Transverse colon (tissue), 4 donors: ENCODE results near the gene SYNJ2. TPM values are rescaled to one million over a fixed set of nuclear protein-coding genes. Genes with fewer than 3 reads are reported as not detected.

ENCODE experiments used
- DNase-seq: peaks from one replicate; pipeline ENCODE4 v3.0.0-alpha.2; 2019
- H3K27ac ChIP-seq, 4 donors: fragments of 200-600 bp; sonication (generic); 2 replicates each; pipeline ENCODE4 v1.5.1; 2016 to 2018; ENCODE audit warnings: inconsistent platforms in 4 of 4
- H3K27me3 ChIP-seq: fragments of 200-600 bp; sonication (generic); 2 replicates; pipeline ENCODE4 v1.5.1; 2017; ENCODE audit warnings: inconsistent platforms
- H3K36me3 ChIP-seq, 4 donors: fragments of 200-600 bp; sonication (generic); 2 replicates each; pipeline ENCODE4 v1.5.1; 2017 to 2019; ENCODE audit warnings: inconsistent platforms in 4 of 4
- H3K4me1 ChIP-seq, 4 donors: fragments of 200-600 bp; sonication (generic); 2 replicates each; pipeline ENCODE4 v1.5.1; 2017 to 2020; ENCODE audit warnings: inconsistent platforms in 4 of 4
- H3K4me3 ChIP-seq, 4 donors: fragments of 200-600 bp; sonication (generic); 1 replicate in 1 of 4; 2 replicates in 3 of 4; pipeline versions ENCODE4 v1.5.1 to v1.6.1; 2017 to 2019; ENCODE audit warnings: inconsistent platforms in 4 of 4
- H3K9me3 ChIP-seq, 2 donors: fragments of 200-600 bp; sonication (generic); 2 replicates each; pipeline ENCODE4 v1.5.1; 2017 to 2019; ENCODE audit warnings: inconsistent platforms in 2 of 2
- EP300 ChIP-seq: sonication (generic); formaldehyde crosslinking; IDR thresholded peaks from one replicate; pipeline ENCODE4 v1.6.1; 2017; ENCODE audit warnings: antibody characterized with exemption, low read depth
- POLR2A ChIP-seq: fragments of 450-650 bp; IDR thresholded peaks from one replicate; pipeline ENCODE4 v1.6.1; 2016; ENCODE audit warnings: antibody characterized with exemption, mild to moderate bottlenecking, moderate library complexity
- POLR2AphosphoS5 ChIP-seq, 3 donors: sonication (generic); formaldehyde crosslinking; IDR thresholded peaks; one replicate each; pipeline ENCODE4 v1.6.1; 2016; ENCODE audit warnings: antibody characterized with exemption in 3 of 3
- WGBS, 2 donors: methylation state at CpG; one replicate each; pipeline ENCODE4 v1.1.5; 2018; ENCODE audit warnings: low coverage in 1 of 2; 5-methylcytosine and 5-hydroxymethylcytosine counted together
- in situ Hi-C, 4 donors: fragments of 200-750 bp; cut with MboI; loops; one replicate each; pipeline versions ENCODE4 v1.15.0 to v1.15.1; 2017; ENCODE audit warnings: low sequenced_read_pairs in 3 of 4, low pct_ligation_motif_present in 1 of 4, low pct_unique_long_range_greater_than_20kb in 1 of 4
- intact Hi-C: fragments of 100-400 bp; cut with DNase I; formaldehyde crosslinking; loops from one replicate; pipeline ENCODE4 v1.15.1; 2023; ENCODE audit warnings: low total_unique reads
- total RNA-seq, 4 donors: library from RNA; depleted of rRNA; stranded (reverse); fragments of >200 nt; gene quantifications; one replicate each; pipeline ENCODE4 v1.1.0, GENCODE V29; 2016
- TF ChIP-seq, protein P1 (sequence below), 5 experiments: fragments of 200-600 bp in 3 of 5; fragments of 450-650 bp in 2 of 5; sonication (generic) in 3 of 5; IDR thresholded peaks; 1 replicate in 2 of 5; 2 replicates in 3 of 5; pipeline ENCODE4 v1.5.1; 2016 to 2017; ENCODE audit warnings: antibody characterized with exemption in 5 of 5, inconsistent platforms in 3 of 5, mild to moderate bottlenecking in 2 of 5, moderate library complexity in 1 of 5

Gene SYNJ2
- total RNA-seq, 4 donors from 2014 or later, result 27.8 to 42.6 (median 31.8) TPM

- WGBS, 2 donors, result 54 to 83% methylated on average over 5 to 12 of the region's 12 CpGs
- in situ Hi-C loops, result no loop called here
Measured at GRCh38 chr6:157962601-157963302, 18.9 kb upstream of the SYNJ2 start.

GRCh38 chr6:157964100-157964499 is 17.6 kb upstream of the SYNJ2 start:
- in situ Hi-C loops (no loop called here), intact Hi-C loops (no loop called here)
- Histone ChIP-seq H3K4me1 (peaks cover 12 to 54% (median 20%) of the 10 kb centered on the region in 4 donors), H3K4me3 (no peak overlapping the region), H3K27ac (peak overlapping the region; percentile 36 to 91 (median 91)), H3K9me3 (peaks cover 4 to 6% of the 10 kb centered on the region in 2 donors), H3K36me3 (no peaks in the 10 kb centered on the region), H3K27me3 (no peaks in the 10 kb centered on the region)
- 42 to 62% methylated on average over 2 to 3 of the region's 3 CpGs for WGBS, 2 donors
- DNase-seq, result no peak
- TF ChIP-seq, protein P1, sequence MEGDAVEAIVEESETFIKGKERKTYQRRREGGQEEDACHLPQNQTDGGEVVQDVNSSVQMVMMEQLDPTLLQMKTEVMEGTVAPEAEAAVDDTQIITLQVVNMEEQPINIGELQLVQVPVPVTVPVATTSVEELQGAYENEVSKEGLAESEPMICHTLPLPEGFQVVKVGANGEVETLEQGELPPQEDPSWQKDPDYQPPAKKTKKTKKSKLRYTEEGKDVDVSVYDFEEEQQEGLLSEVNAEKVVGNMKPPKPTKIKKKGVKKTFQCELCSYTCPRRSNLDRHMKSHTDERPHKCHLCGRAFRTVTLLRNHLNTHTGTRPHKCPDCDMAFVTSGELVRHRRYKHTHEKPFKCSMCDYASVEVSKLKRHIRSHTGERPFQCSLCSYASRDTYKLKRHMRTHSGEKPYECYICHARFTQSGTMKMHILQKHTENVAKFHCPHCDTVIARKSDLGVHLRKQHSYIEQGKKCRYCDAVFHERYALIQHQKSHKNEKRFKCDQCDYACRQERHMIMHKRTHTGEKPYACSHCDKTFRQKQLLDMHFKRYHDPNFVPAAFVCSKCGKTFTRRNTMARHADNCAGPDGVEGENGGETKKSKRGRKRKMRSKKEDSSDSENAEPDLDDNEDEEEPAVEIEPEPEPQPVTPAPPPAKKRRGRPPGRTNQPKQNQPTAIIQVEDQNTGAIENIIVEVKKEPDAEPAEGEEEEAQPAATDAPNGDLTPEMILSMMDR (IDR thresholded peaks at IDR 0.05), result no peak
- TF ChIP-seq POLR2A (no peak), POLR2AphosphoS5 (IDR thresholded peaks at IDR 0.05) (no peak)

More at GRCh38 chr6:157962601-157963302, 18.9 kb upstream of the SYNJ2 start:
- TF ChIP-seq POLR2AphosphoS5 (IDR thresholded peaks at IDR 0.05) (no peak), POLR2A (no peak), EP300 (no peak)
- TF ChIP-seq, protein P1 (IDR thresholded peaks at IDR 0.05), result no peak
- H3K9me3 ChIP-seq, result peaks cover 15 to 20% of the 10 kb centered on the region in 2 donors
- H3K36me3 ChIP-seq, result no peaks in the 10 kb centered on the region
- H3K4me1 ChIP-seq, result peaks cover 11 to 41% (median 18%) of the 10 kb centered on the region in 4 donors
- DNase-seq, result no peak
- peak overlapping the region in 2 of 4 donors; percentile 30 to 40 for H3K27ac ChIP-seq
- H3K27me3 ChIP-seq, result no peaks in the 10 kb centered on the region
- no peak overlapping the region for H3K4me3 ChIP-seq
- intact Hi-C loops, result no loop called here

- H3K9me3 ChIP-seq, result no peaks in the 10 kb centered on the region
- H3K4me1 ChIP-seq, result peaks cover 12 to 60% (median 22%) of the 10 kb centered on the region in 4 donors
- no peaks in the 10 kb centered on the region for H3K36me3 ChIP-seq
- in situ Hi-C loops (no loop called here), intact Hi-C loops (no loop called here)
- WGBS, 2 donors, result 77 to 91% methylated on average over 3 of the region's 3 CpGs
- DNase-seq, result no peak
- no peak overlapping the region for H3K4me3 ChIP-seq
- peak overlapping the region; percentile 88 to 91 (median 91) for H3K27ac ChIP-seq
- H3K27me3 ChIP-seq, result no peaks in the 10 kb centered on the region
- TF ChIP-seq POLR2A (no peak), POLR2AphosphoS5 (IDR thresholded peaks at IDR 0.05) (no peak), EP300 (no peak)
- TF ChIP-seq, protein P1 (IDR thresholded peaks at IDR 0.05), result no peak
Measured at GRCh38 chr6:157965387-157965786, 16.3 kb upstream of the SYNJ2 start.

- Histone ChIP-seq H3K27me3 (no peaks in the 10 kb centered on the region), H3K4me3 (no peak overlapping the region), H3K36me3 (no peaks in the 10 kb centered on the region), H3K4me1 (peaks cover 12 to 60% (median 22%) of the 10 kb centered on the region in 4 donors), H3K9me3 (no peaks in the 10 kb centered on the region), H3K27ac (peak overlapping the region; percentile 88 to 91 (median 91))
- TF ChIP-seq POLR2AphosphoS5 (IDR thresholded peaks at IDR 0.05) (no peak), EP300 (no peak), POLR2A (no peak)
- TF ChIP-seq, protein P1 (IDR thresholded peaks at IDR 0.05), result no peak
- 51% methylated on average over 8 of the region's 8 CpGs; no CpG with 5 or more reads in 1 of the 2 donors for WGBS, 2 donors
- intact Hi-C loops (no loop called here), in situ Hi-C loops (no loop called here)
- no peak for DNase-seq
Measured at GRCh38 chr6:157966589-157966977, 15.1 kb upstream of the SYNJ2 start.
